Sigmoid colon (tissue), 4 donors: ENCODE data around the gene DCDC2C.

ENCODE experiments used
- CTCF ChIP-seq, 4 experiments: fragments of 450-650 bp in 3 of 4; fragments of 200-600 bp in 1 of 4; IDR thresholded peaks; one replicate each; pipeline ENCODE4 v1.5.1; 2016 to 2019; ENCODE audit warnings: antibody characterized with exemption in 4 of 4, mild to moderate bottlenecking in 3 of 4, moderate library complexity in 2 of 4
- POLR2AphosphoS5 ChIP-seq, 4 donors: sonication (generic); formaldehyde crosslinking; IDR thresholded peaks; one replicate each; pipeline ENCODE4 v1.6.1; 2017; ENCODE audit warnings: antibody characterized with exemption in 4 of 4

GRCh38 chr2:3655871-3656761 is 47.3 kb upstream of the DCDC2C start:
- TF ChIP-seq CTCF (IDR thresholded peaks at IDR 0.05) (no peak), POLR2AphosphoS5 (IDR thresholded peaks at IDR 0.05) (no peak)
